Cardiac ventricle fibroblast (primary cell): ENCODE results near the gene ERVFRD-1. TPM values are rescaled to one million over a fixed set of nuclear protein-coding genes. Genes with fewer than 3 reads are reported as not detected.

ENCODE experiments used
- total RNA-seq: library from RNA; depleted of rRNA; stranded (reverse); fragments of >200 nt; gene quantifications from 2 replicates; pipeline ENCODE4 v1.2.3, GENCODE V29; 2015

ERVFRD-1 gene
- not detected in 2 replicates for total RNA-seq

GRCh38 chr6:11110921-11111768, at the start of gene ERVFRD-1:
Gene ERVFRD-1, minus strand, starts transcription at chr6:11111725. Its CDS starts 6,415 bp downstream, at chr6:11105310.

DNA sequence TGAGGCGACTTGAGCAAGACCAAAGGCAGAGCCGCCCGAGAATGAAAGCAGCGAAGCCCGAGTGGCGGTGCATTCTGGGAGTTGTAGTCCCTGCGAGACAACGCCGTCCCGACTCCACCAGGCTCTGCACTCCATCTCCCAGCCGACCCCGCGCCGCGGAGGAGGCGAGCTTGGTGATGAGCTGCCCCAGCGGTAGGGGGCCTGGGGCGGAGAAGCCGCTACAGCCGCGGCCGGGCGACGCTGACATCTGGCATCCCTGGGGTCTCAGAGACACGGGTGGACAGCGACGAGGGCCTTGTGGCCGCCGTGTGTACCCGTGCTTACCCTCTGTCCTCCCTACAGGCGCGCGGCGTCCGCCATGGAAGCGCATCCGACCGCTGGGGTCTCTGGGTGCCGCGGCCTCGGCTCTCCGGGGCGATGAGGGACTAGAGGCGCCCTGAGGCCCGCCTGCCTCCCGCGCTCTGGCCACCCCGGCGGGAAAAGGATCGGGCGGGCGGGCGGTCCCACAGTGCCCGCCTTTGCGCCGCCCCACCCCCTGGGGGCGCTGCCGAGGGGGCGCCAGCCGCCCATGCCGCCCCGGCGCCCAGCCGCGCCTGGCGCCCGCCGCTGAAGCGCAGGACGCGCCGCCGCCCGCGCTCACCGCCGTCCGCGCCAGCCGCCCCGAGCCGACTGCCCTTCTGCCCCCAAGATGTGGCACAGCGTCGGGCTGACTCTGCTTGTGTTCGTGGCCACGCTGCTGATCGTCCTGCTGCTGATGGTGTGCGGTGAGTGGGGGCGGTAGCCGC, 17.7 kb downstream of the ERVFRD-1 start, which contains the start of gene SMIM13:
Gene SMIM13 (plus strand): TSS at position 209 of the 785 bp plus-strand sequence. CDS start 480 bp downstream, at position 689.

Other genes starting within 250 kb of the ERVFRD-1 start
- gene GCM2, start 229.7 kb downstream of the ERVFRD-1 start, total RNA-seq: not detected in 2 replicates
- not detected in 2 replicates for gene SYCP2L, start 224.7 kb downstream of the ERVFRD-1 start, total RNA-seq
- 4.1 and 5.2 TPM in 2 replicates for gene ELOVL2, start 67.4 kb downstream of the ERVFRD-1 start, total RNA-seq
- gene SMIM13, start 17.9 kb downstream of the ERVFRD-1 start, total RNA-seq: 6.0 and 8.1 TPM in 2 replicates
- 3.1 and 8.7 TPM in 2 replicates for gene NEDD9, start 120.9 kb upstream of the ERVFRD-1 start, total RNA-seq